SK-N-SH (cell line): Measurements from ENCODE around the gene TMEM63C.

Experiments
- CTCF ChIP-seq: fragments of 200-600 bp; sonication (generic); IDR thresholded peaks from 2 replicates; pipeline ENCODE4 v1.6.1; 2017; ENCODE audit warnings: antibody characterized with exemption, mild to moderate bottlenecking, moderate library complexity
- NFIC ChIP-seq: IDR thresholded peaks from 2 replicates; pipeline ENCODE4 v1.4.0; 2012; ENCODE audit warnings: borderline replicate concordance
- RCOR1 ChIP-seq: fragments of 150-350 bp; IDR thresholded peaks from 2 replicates; pipeline ENCODE4 v1.6.1; 2017; ENCODE audit warnings: antibody characterized with exemption, low read length
- ZBTB33 ChIP-seq: IDR thresholded peaks from 2 replicates; pipeline ENCODE4 v1.4.0; 2012; ENCODE audit warnings: low read depth, borderline replicate concordance

GRCh38 chr14:77208979-77209318 is 27.4 kb downstream of the TMEM63C start:
- no peak for TF ChIP-seq ZBTB33
- no peak for TF ChIP-seq CTCF
- TF ChIP-seq RCOR1: no peak
- no peak for TF ChIP-seq NFIC
